Pons (tissue), 1 donor: ENCODE measurements around the gene TRPM2.
"Not testable (repeated sequence)": the region's sequence is repeated elsewhere in the genome, so short reads cannot be mapped to it uniquely, and the experiment has no call there.

Experiments used
- DNase-seq: peaks from one replicate; pipeline ENCODE4 v3.0.0-alpha.2; 2016; ENCODE audit warnings: low spot score

TRPM2 gene

GRCh38 chr21:44354775-44355771, 1.7 kb downstream of the TRPM2 start:
- DNase-seq, result no peak

- DNase-seq, result no peak
Measured at GRCh38 chr21:44356160-44356559, 2.7 kb downstream of the TRPM2 start.

GRCh38 chr21:44356636-44357035, 3.2 kb downstream of the TRPM2 start:
- no peak for DNase-seq

- DNase-seq, result no peak
Measured at GRCh38 chr21:44357064-44357837, 3.8 kb downstream of the TRPM2 start.

- no peak for DNase-seq
Measured at GRCh38 chr21:44359396-44359795, 6.0 kb downstream of the TRPM2 start.

GRCh38 chr21:44360159-44360558, 6.7 kb downstream of the TRPM2 start:
- DNase-seq, result no peak

- not testable (repeated sequence) for DNase-seq
Measured at GRCh38 chr21:44361903-44362302, 8.5 kb downstream of the TRPM2 start.

GRCh38 chr21:44363278-44363677, 9.9 kb downstream of the TRPM2 start:
- DNase-seq, result no peak

GRCh38 chr21:44364151-44365053, 11.0 kb downstream of the TRPM2 start:
- no peak for DNase-seq

GRCh38 chr21:44365251-44365966, 12.0 kb downstream of the TRPM2 start:
- DNase-seq, result no peak

- no peak for DNase-seq
Measured at GRCh38 chr21:44365967-44366585, 12.7 kb downstream of the TRPM2 start.

- no peak for DNase-seq
Measured at GRCh38 chr21:44366586-44367211, 13.3 kb downstream of the TRPM2 start.

- no peak for DNase-seq
Measured at GRCh38 chr21:44368711-44369446, 15.5 kb downstream of the TRPM2 start.

- DNase-seq, result no peak
Measured at GRCh38 chr21:44370027-44370735, 16.8 kb downstream of the TRPM2 start.

GRCh38 chr21:44370786-44371410, 17.5 kb downstream of the TRPM2 start:
- no peak for DNase-seq

- no peak for DNase-seq
Measured at GRCh38 chr21:44371596-44371995, 18.2 kb downstream of the TRPM2 start.

GRCh38 chr21:44372616-44373015, 19.2 kb downstream of the TRPM2 start:
- no peak for DNase-seq

- DNase-seq, result no peak
Measured at GRCh38 chr21:44374601-44375280, 21.3 kb downstream of the TRPM2 start.
